ENCODE data around the gene KAT6B. TPM values are rescaled to one million over a fixed set of nuclear protein-coding genes. Genes with fewer than 3 reads are reported as not detected.

The KAT6B gene
- total and polyA plus RNA-seq, 10 of the 15 experiments (the other 5 are each of a cell fraction or from before 2014, with no cell fraction given) = 2.7 to 22.6 (median 15.7) TPM

DNA sequence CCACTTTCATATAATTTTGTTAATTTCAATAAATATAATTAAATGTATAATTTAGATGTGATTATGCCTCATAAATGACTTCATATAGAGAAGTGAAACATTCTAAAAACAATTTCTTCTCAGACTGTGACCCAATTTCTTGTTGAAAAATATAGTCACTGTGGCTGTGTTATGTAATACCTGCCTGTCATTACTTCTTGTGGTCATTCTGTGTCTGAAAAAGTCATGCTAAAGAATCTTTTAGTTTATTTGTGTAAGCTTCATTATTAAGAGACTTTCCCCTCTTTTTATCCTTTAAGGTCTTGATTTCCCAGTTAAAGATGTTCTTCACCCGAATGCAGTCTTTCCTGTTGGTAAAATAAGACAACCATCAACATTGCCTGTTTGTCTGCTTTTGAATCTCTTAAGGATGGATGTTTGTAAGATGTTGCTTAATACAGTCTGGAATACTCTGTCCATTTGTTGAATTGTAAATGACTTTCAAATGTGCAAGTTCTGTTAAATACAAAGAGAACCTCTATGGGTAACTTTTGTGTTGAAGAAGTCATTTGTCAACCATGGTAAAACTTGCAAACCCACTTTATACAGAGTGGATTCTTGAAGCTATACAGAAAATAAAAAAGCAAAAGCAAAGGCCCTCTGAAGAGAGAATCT lies 16.0 kb downstream of the KAT6B start (continued):
- TF ChIP-seq NR2C2 (IDR thresholded peaks at IDR 0.05; ENCODE audit: borderline replicate concordance, control insufficient read depth, insufficient read length, low read depth) (no peak), SMAD5 (IDR thresholded peaks at IDR 0.05; ENCODE audit: low read depth) (no peak)

DNA sequence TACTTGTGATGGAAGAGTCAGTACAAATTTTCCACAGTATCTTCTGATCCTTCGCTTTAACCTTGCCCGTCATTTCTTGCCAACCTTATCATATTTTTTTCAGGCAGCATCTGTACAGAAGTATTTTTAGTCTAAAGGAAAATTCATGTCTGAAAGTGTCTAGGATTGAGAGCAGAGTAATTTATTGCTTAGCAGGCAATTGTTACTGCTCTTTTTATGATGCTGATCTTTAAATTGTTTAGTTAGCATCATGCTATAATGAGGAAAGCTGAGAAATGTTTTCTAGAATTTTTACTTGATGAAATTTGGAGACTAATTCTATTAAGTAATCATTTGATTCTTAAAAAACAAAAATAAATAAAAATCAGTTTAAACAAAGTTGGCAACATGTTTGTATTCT lies 20.6 kb downstream of the KAT6B start:
- 98% methylated on average over 2 of the region's 2 CpGs for WGBS (ENCODE audit: insufficient coverage, insufficient replicate concordance, low lambda C conversion rate, missing lambda C conversion rate)
- no peak for ATAC-seq
- POLR2A ChIA-PET = interaction anchor here (0.8 to 1.1 kb wide), 2 partner anchors 10 to 37 kb away, joined by 3 read pairs; no protein-coding TSS in a partner anchor
- CTCF ChIA-PET = no interaction called here
- intact Hi-C loops (cut with micrococcal nuclease; ENCODE audit: unreplicated experiment) (no loop called here), in situ Hi-C loops (cut with MboI) (no loop called here)
- TF ChIP-seq ZNF384 (IDR thresholded peaks at IDR 0.05; ENCODE audit: borderline replicate concordance, low read depth, low read length) (no peak), CBX3 (IDR thresholded peaks at IDR 0.05; ENCODE audit: borderline replicate concordance, low read depth) (no peak), FOXM1 (IDR thresholded peaks at IDR 0.05; ENCODE audit: low read depth, low read length) (no peak), IRF4 (IDR thresholded peaks at IDR 0.05; ENCODE audit: low read depth, low read length) (no peak), RB1 (IDR thresholded peaks at IDR 0.05; ENCODE audit: borderline replicate concordance) (no peak), SMAD5 (IDR thresholded peaks at IDR 0.05; ENCODE audit: low read depth) (no peak), BCL11A (IDR thresholded peaks at IDR 0.05; ENCODE audit: low read depth, low read length) (no peak)
- TF ChIP-seq, protein P1, sequence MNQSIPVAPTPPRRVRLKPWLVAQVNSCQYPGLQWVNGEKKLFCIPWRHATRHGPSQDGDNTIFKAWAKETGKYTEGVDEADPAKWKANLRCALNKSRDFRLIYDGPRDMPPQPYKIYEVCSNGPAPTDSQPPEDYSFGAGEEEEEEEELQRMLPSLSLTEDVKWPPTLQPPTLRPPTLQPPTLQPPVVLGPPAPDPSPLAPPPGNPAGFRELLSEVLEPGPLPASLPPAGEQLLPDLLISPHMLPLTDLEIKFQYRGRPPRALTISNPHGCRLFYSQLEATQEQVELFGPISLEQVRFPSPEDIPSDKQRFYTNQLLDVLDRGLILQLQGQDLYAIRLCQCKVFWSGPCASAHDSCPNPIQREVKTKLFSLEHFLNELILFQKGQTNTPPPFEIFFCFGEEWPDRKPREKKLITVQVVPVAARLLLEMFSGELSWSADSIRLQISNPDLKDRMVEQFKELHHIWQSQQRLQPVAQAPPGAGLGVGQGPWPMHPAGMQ (IDR thresholded peaks at IDR 0.05; ENCODE audit: borderline replicate concordance) = no peak
- TF ChIP-seq, protein P2, sequence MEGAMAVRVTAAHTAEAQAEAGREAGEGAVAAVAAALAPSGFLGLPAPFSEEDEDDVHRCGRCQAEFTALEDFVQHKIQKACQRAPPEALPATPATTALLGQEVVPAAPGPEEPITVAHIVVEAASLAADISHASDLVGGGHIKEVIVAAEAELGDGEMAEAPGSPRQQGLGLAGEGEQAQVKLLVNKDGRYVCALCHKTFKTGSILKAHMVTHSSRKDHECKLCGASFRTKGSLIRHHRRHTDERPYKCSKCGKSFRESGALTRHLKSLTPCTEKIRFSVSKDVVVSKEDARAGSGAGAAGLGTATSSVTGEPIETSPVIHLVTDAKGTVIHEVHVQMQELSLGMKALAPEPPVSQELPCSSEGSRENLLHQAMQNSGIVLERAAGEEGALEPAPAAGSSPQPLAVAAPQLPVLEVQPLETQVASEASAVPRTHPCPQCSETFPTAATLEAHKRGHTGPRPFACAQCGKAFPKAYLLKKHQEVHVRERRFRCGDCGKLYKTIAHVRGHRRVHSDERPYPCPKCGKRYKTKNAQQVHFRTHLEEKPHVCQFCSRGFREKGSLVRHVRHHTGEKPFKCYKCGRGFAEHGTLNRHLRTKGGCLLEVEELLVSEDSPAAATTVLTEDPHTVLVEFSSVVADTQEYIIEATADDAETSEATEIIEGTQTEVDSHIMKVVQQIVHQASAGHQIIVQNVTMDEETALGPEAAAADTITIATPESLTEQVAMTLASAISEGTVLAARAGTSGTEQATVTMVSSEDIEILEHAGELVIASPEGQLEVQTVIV (IDR thresholded peaks at IDR 0.05; ENCODE audit: borderline replicate concordance, partially characterized antibody) = no peak
- Histone ChIP-seq H3K27ac (ENCODE audit: control insufficient read depth, insufficient read depth) (no peak overlapping the region), H3K79me2 (ENCODE audit: control insufficient read depth, insufficient read depth, low read length) (peaks cover 33% of the 10 kb centered on the region), H3K4me1 (ENCODE audit: control insufficient read depth, insufficient read depth, low read length) (peaks cover 4% of the 10 kb centered on the region; the same call in 1 of the 2 replicates), H3K27me3 (replicated peaks in 1 of 2; ENCODE audit: control insufficient read depth in 2 of 2, insufficient read depth in 2 of 2, low read length in 1 of 2) (no peaks in the 10 kb centered on the region), H2AFZ (ENCODE audit: control insufficient read depth, low read depth, low read length) (no peak overlapping the region), H4K20me1 (ENCODE audit: control insufficient read depth, insufficient read depth) (no peaks in the 10 kb centered on the region), H3K9me3 (replicated peaks; ENCODE audit: control insufficient read depth, insufficient read depth, low read length) (no peaks in the 10 kb centered on the region), H3K4me2 (ENCODE audit: control insufficient read depth, insufficient read depth) (no peak overlapping the region), H3K9ac (ENCODE audit: control insufficient read depth, insufficient read depth, low read length) (no peak overlapping the region), H3K36me3 (ENCODE audit: control insufficient read depth in 2 of 2, insufficient read depth in 2 of 2, low read length in 1 of 2) (peaks cover 4 to 22% of the 10 kb centered on the region in 2 experiments), H3K4me3 (no peak overlapping the region)
- DNase-seq (ENCODE audit: low read depth, low spot score) = no peak
- FAIRE-seq = no peak
- SMC1A ChIA-PET (ENCODE audit: uncharacterized antibody, unreplicated experiment) = interaction anchor here (5.2 to 16.3 kb wide), 2 partner anchors 14 to 20 kb away, joined by 24 to 175 read pairs; no protein-coding TSS in a partner anchor
- RAD21 ChIA-PET (ENCODE audit: unreplicated experiment) = interaction anchor here (1.0 kb wide), 1 partner anchor 25 kb away, joined by 3 read pairs; no protein-coding TSS in a partner anchor
- BruUV-seq (replicated peaks) = no TSS peak
